Activated CD4-positive, alpha-beta T cell treated with anti-CD3 and anti-CD28 coated beads for 36 hours (primary cell): ENCODE results near the gene CPN2. TPM values are rescaled to one million over a fixed set of nuclear protein-coding genes. Genes with fewer than 3 reads are reported as not detected.

Experiments
- ATAC-seq: fragments of 200-7000 bp; cut with Tn5 transposase; one replicate; pipeline ENCODE4 v1.10.0; 2021; ENCODE audit warnings: mild to moderate bottlenecking, moderate library complexity
- CTCF ChIA-PET: fragments of 350-600 bp; sonication (Branson Sonifier 250); formaldehyde crosslinking; loops from one replicate; lab custom pipeline; 2021; ENCODE audit warnings: antibody characterized with exemption; lab: Charles Lee
- POLR2A ChIA-PET: fragments of 350-600 bp; sonication (Branson Sonifier 250); formaldehyde crosslinking; loops from one replicate; lab custom pipeline; 2021; ENCODE audit warnings: antibody characterized with exemption, inconsistent platforms; lab: Charles Lee
- DNase-seq: peaks from one replicate; pipeline ENCODE4 v3.0.0-alpha.2; 2020
- H3K27ac Mint-ChIP-seq: one replicate; pipeline ENCODE4 v1.8.0; 2021; ENCODE audit warnings: mixed read lengths
- H3K27me3 Mint-ChIP-seq: one replicate; pipeline ENCODE4 v1.8.0; 2021; ENCODE audit warnings: mixed read lengths
- H3K36me3 Mint-ChIP-seq: one replicate; pipeline ENCODE4 v1.8.0; 2021; ENCODE audit warnings: low read depth, mixed read lengths
- H3K4me1 Mint-ChIP-seq: one replicate; pipeline ENCODE4 v1.8.0; 2021; ENCODE audit warnings: mixed read lengths
- H3K4me3 Mint-ChIP-seq: one replicate; pipeline ENCODE4 v1.8.0; 2021; ENCODE audit warnings: mild to moderate bottlenecking, moderate library complexity, mixed read lengths
- H3K9me3 Mint-ChIP-seq: one replicate; pipeline ENCODE4 v1.8.0; 2021; ENCODE audit warnings: low read depth, mixed read lengths
- intact Hi-C, 2 experiments: fragments of 100-400 bp; cut with DNase I in 1 of 2; cut with micrococcal nuclease in 1 of 2; formaldehyde crosslinking; loops; one replicate each; pipeline versions ENCODE4 v1.14.2 to v1.15.1; 2022 to 2024; cut with DNase I, micrococcal nuclease
- total RNA-seq, 2 experiments: library from RNA; stranded (reverse); gene quantifications; one replicate each; pipeline ENCODE4 v1.2.3, GENCODE V29; 2021

Gene CPN2
- total RNA-seq, 2 experiments from 2014 or later, result not detected

DNA sequence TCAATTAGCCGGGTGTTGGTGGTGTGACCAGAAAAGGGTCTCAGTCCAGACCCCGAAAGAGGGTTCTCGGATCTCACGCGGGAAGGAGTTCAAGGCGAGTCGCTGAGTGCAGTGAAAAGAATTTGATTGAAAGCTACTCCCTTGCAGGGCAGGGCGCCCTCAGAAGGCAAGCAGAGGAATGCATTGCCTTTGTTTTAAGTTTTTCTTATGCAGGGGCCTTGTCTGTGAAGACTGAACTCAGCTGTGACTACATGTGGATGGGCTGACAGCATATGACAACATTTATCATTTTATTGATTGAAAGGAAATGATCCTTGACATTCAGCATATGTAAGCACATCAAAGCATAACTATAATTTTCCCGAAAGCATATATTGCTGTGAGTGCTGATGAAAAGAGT is 11.8 kb downstream of the CPN2 start:
- H3K4me1 Mint-ChIP-seq, result no peaks in the 10 kb centered on the region
- DNase-seq (no peak), ATAC-seq (no peak)
- H3K9me3 Mint-ChIP-seq, result no peaks in the 10 kb centered on the region
- no peak overlapping the region for H3K4me3 Mint-ChIP-seq
- ChIA-PET CTCF (interaction anchor here (0.7 to 1.3 kb wide), 2 partner anchors 64 to 273 kb away, joined by 3 to 6 read pairs; no protein-coding TSS in a partner anchor), POLR2A (interaction anchor here (0.7 kb wide), 1 partner anchor 222 kb away, joined by 5 read pairs; no protein-coding TSS in a partner anchor)
- peaks cover 7% of the 10 kb centered on the region for H3K27me3 Mint-ChIP-seq
- intact Hi-C loops, result no loop called here
- no peak overlapping the region for H3K27ac Mint-ChIP-seq
- no peaks in the 10 kb centered on the region for H3K36me3 Mint-ChIP-seq

GRCh38 chr3:194337965-194338753 is 13.0 kb downstream of the CPN2 start:
- Mint-ChIP-seq H3K4me3 (no peak overlapping the region), H3K27ac (no peak overlapping the region), H3K36me3 (no peaks in the 10 kb centered on the region), H3K27me3 (peaks cover 14% of the 10 kb centered on the region), H3K4me1 (no peaks in the 10 kb centered on the region), H3K9me3 (no peaks in the 10 kb centered on the region)
- intact Hi-C loops, result no loop called here
- ATAC-seq, result no peak
- DNase-seq, result no peak
- POLR2A ChIA-PET, result no interaction called here
- CTCF ChIA-PET, result interaction anchor here (1.0 to 1.7 kb wide), 3 partner anchors 50 to 256 kb away, joined by 3 to 7 read pairs (median 3); no protein-coding TSS in a partner anchor

DNA sequence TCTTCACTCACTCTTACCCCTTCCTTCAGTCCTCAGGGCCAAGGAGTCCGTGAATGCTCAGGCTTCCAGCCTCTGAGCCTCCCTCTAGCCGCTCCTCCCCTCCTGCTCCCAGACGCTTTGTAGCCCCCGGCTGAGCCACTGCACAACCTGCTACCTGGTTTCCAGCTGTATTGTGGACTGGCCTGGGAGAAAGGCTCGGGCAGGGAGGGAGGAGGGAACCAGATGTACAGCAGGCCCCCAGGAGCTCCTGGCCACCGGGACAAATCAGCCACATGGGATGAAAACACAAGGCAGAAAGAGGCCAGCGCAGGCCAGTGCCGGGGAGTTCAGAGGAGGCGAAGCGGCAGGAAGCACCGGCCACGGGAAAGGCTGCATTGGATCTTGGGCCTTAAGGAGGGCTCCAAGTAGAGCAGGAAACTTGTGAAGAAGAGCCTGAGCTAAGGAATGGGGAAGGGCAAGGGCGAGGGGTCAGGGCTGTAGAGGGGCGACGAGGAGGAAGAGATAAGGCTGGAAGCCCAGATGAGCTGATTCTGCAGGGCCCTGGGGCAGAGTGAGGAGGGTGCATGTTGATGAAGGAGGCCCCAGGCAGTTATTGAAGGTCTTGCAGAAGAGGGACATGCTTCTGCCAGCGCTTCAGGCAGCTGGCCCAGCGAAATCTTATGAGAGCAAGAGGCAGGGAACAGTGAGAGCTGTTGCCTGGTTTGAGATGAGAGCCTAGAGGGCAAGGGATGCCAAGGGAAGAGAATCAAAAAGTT is 14.3 kb downstream of the CPN2 start:
- Mint-ChIP-seq H3K27me3 (peaks cover 21% of the 10 kb centered on the region), H3K9me3 (no peaks in the 10 kb centered on the region), H3K4me3 (no peak overlapping the region), H3K27ac (no peak overlapping the region), H3K4me1 (no peaks in the 10 kb centered on the region), H3K36me3 (no peaks in the 10 kb centered on the region)
- ChIA-PET CTCF (interaction anchor here (0.5 to 5.4 kb wide), 4 partner anchors 14 to 322 kb away, joined by 3 to 90 read pairs (median 4); partner anchors contain the start of gene CPN2), POLR2A (no interaction called here)
- intact Hi-C loops, result no loop called here
- no peak for DNase-seq
- ATAC-seq, result no peak

DNA sequence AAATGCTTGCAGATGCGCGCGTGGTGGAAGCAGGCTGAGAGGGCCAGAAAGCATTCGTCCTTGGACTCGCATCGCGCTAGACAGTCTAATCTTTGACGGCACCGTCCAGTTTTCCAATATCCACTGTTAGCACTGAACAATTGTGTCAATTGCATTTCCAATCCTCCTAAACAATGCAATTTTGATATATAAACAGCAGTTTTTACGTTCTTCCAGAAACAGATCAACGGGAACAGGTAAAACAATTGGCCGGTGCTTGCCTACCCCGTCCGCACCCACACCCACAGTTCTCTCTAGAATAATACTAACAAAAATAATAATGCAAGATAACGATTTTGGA is 17.2 kb downstream of the CPN2 start:
- no peak for DNase-seq
- no peak overlapping the region for H3K27ac Mint-ChIP-seq
- no peak for ATAC-seq
- H3K4me3 Mint-ChIP-seq, result peak overlapping the region; percentile 54
- ChIA-PET CTCF (interaction anchor here (0.6 to 5.4 kb wide), 23 partner anchors 8 to 354 kb away, joined by 3 to 90 read pairs (median 4); partner anchors contain the start of genes GP5 and LSG1), POLR2A (no interaction called here)
- H3K9me3 Mint-ChIP-seq, result no peaks in the 10 kb centered on the region
- intact Hi-C loops, result loop anchor here (1.0 to 5.0 kb wide), 7 partner anchors 70 to 928 kb away; partner anchors contain the start of gene TMEM44 (in 1 of the 2)
- no peaks in the 10 kb centered on the region for H3K4me1 Mint-ChIP-seq
- peaks cover 25% of the 10 kb centered on the region for H3K27me3 Mint-ChIP-seq
- no peaks in the 10 kb centered on the region for H3K36me3 Mint-ChIP-seq

- Mint-ChIP-seq H3K9me3 (no peaks in the 10 kb centered on the region), H3K4me3 (peak overlapping the region; percentile 54), H3K4me1 (no peaks in the 10 kb centered on the region), H3K27me3 (peaks cover 25% of the 10 kb centered on the region), H3K27ac (no peak overlapping the region), H3K36me3 (no peaks in the 10 kb centered on the region)
- DNase-seq (peak; percentile 94), ATAC-seq (peak; percentile 98)
- ChIA-PET POLR2A (no interaction called here), CTCF (interaction anchor here (0.5 to 5.4 kb wide), 23 partner anchors 8 to 919 kb away, joined by 3 to 90 read pairs (median 4); partner anchors contain the start of gene GP5)
- intact Hi-C loops, result loop anchor here (1.0 to 5.0 kb wide), 6 partner anchors 71 to 929 kb away; partner anchors contain the start of gene TMEM44 (in 1 of the 2)
Measured at GRCh38 chr3:194333212-194333980, 17.7 kb downstream of the CPN2 start.

- Mint-ChIP-seq H3K4me1 (no peaks in the 10 kb centered on the region), H3K36me3 (no peaks in the 10 kb centered on the region), H3K27ac (no peak overlapping the region), H3K9me3 (no peaks in the 10 kb centered on the region), H3K4me3 (peak overlapping the region; percentile 50), H3K27me3 (peaks cover 25% of the 10 kb centered on the region)
- intact Hi-C loops, result loop anchor here (1.0 to 5.0 kb wide), 6 partner anchors 71 to 929 kb away; partner anchors contain the start of gene TMEM44 (in 1 of the 2)
- no peak for DNase-seq
- POLR2A ChIA-PET, result no interaction called here
- CTCF ChIA-PET, result interaction anchor here (0.7 to 5.4 kb wide), 10 partner anchors 10 to 920 kb away, joined by 3 to 90 read pairs (median 8); no protein-coding TSS in a partner anchor
- no peak for ATAC-seq
Measured at GRCh38 chr3:194332858-194333211, 18.3 kb downstream of the CPN2 start.

DNA sequence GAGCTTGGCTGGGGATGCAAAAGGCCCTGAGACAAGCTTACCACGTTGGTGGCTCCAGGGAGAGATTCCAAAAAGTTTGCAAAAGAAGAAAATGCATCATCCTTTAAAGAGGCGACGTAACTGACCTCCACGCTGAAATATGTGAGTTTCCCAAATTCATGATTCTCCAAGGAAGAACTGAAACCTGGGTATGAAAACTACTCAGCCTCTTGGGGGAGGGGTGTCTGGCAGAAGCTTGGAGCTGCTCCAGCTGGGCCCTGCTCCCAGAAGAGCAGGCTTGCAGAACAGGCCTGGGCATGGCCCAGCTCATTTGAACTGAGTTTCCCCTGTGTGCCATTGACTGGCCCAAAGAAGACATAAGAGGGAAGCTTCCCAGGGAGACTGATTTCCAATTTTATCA is 20.5 kb downstream of the CPN2 start:
- CTCF ChIA-PET, result interaction anchor here (0.9 to 1.3 kb wide), 2 partner anchors 13 to 69 kb away, joined by 3 to 5 read pairs; no protein-coding TSS in a partner anchor
- H3K4me3 Mint-ChIP-seq, result no peak overlapping the region
- POLR2A ChIA-PET, result no interaction called here
- no peak for ATAC-seq
- no peak for DNase-seq
- no peak overlapping the region for H3K27ac Mint-ChIP-seq
- H3K9me3 Mint-ChIP-seq, result no peaks in the 10 kb centered on the region
- peaks cover 18% of the 10 kb centered on the region for H3K27me3 Mint-ChIP-seq
- intact Hi-C loops, result loop anchor here in 1 of 2 experiments (5.0 kb wide), 3 partner anchors 137 to 932 kb away; partner anchors contain the start of gene TMEM44
- H3K36me3 Mint-ChIP-seq, result no peaks in the 10 kb centered on the region
- H3K4me1 Mint-ChIP-seq, result no peaks in the 10 kb centered on the region

GRCh38 chr3:194330160-194330559 is 21.0 kb downstream of the CPN2 start:
- intact Hi-C loops, result loop anchor here in 1 of 2 experiments (5.0 kb wide), 3 partner anchors 137 to 932 kb away; partner anchors contain the start of gene TMEM44
- DNase-seq (no peak), ATAC-seq (no peak)
- Mint-ChIP-seq H3K27me3 (peaks cover 18% of the 10 kb centered on the region), H3K36me3 (no peaks in the 10 kb centered on the region), H3K9me3 (no peaks in the 10 kb centered on the region), H3K4me1 (no peaks in the 10 kb centered on the region), H3K4me3 (no peak overlapping the region), H3K27ac (no peak overlapping the region)
- CTCF ChIA-PET, result interaction anchor here (0.7 to 1.8 kb wide), 4 partner anchors 12 to 108 kb away, joined by 3 to 6 read pairs (median 4); no protein-coding TSS in a partner anchor
- POLR2A ChIA-PET, result no interaction called here

GRCh38 chr3:194329583-194329965 is 21.6 kb downstream of the CPN2 start:
- no peak overlapping the region for H3K27ac Mint-ChIP-seq
- intact Hi-C loops, result no loop called here

DNA sequence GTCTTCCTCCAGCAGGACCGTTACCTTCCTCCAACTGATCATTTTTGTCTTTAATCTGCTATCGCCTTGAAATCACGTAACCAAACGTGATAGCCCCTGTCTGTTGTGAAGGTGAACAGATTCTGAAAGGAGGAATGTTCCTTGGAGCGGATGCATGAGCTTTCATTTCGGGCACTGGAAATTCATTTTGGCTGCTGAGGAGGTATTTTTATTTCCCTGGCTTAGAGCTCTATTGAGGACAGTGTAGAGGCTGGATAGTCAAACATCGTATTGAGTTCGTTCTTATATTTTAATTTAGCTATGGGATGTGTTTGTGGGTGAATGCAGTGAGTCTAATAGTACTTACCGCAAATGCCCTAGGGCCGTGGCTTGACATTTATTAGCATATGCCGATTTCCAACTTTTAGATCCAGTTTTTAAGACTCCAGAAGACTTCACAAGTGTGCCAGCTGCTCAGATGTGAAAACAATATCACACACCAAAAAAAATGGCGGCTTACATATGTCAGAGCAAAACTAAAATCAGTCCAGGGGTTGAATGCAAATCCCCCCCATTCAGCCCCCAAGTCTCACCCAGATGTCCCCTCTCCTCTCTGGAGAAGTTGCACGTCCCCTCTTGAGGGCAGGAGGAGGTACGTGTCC is 22.1 kb downstream of the CPN2 start:
- ATAC-seq (no peak), DNase-seq (no peak)
- intact Hi-C loops, result no loop called here
- Mint-ChIP-seq H3K27ac (no peak overlapping the region), H3K27me3 (peaks cover 15% of the 10 kb centered on the region), H3K36me3 (no peaks in the 10 kb centered on the region), H3K9me3 (no peaks in the 10 kb centered on the region), H3K4me3 (no peak overlapping the region), H3K4me1 (no peaks in the 10 kb centered on the region)
- ChIA-PET POLR2A (no interaction called here), CTCF (interaction anchor here (0.6 to 1.8 kb wide), 7 partner anchors 13 to 343 kb away, joined by 3 to 7 read pairs (median 4); no protein-coding TSS in a partner anchor)

More at GRCh38 chr3:194329583-194329965, 21.6 kb downstream of the CPN2 start:
- Mint-ChIP-seq H3K4me3 (no peak overlapping the region), H3K36me3 (no peaks in the 10 kb centered on the region), H3K27me3 (peaks cover 18% of the 10 kb centered on the region), H3K4me1 (no peaks in the 10 kb centered on the region), H3K9me3 (no peaks in the 10 kb centered on the region)
- POLR2A ChIA-PET, result no interaction called here
- CTCF ChIA-PET, result interaction anchor here (0.7 to 1.8 kb wide), 5 partner anchors 12 to 108 kb away, joined by 3 to 7 read pairs (median 5); no protein-coding TSS in a partner anchor
- no peak for ATAC-seq
- DNase-seq, result no peak
